Astrocyte (in vitro differentiated cells and primary cell): ENCODE data around the gene ILDR1. TPM values are rescaled to one million over a fixed set of nuclear protein-coding genes. Genes with fewer than 3 reads are reported as not detected.

Source experiments
- DNase-seq: peaks from one replicate; pipeline ENCODE4 v3.0.0-alpha.2; 2010; ENCODE audit warnings: low read depth
- FAIRE-seq: peaks from 2 replicates; lab custom pipeline; 2011; peaks lifted over from hg19 to GRCh38; lab: Jason Lieb, UNC
- H2AFZ ChIP-seq: 2 replicates; pipeline ENCODE4 v1.6.0; 2012; ENCODE audit warnings: low read depth, low read length, inconsistent platforms
- H3K27ac ChIP-seq: 2 replicates; pipeline ENCODE4 v1.5.1; 2011; ENCODE audit warnings: low read depth, low read length, inconsistent platforms
- H3K27me3 ChIP-seq: 2 replicates; pipeline ENCODE4 v1.6.0; 2011; ENCODE audit warnings: low read length, inconsistent platforms; ENCODE audit not compliant: insufficient read depth
- H3K36me3 ChIP-seq: 2 replicates; pipeline ENCODE4 v1.5.1; 2011; ENCODE audit warnings: low read length, inconsistent platforms; ENCODE audit not compliant: insufficient read depth
- H3K4me1 ChIP-seq: 2 replicates; pipeline ENCODE4 v1.5.1; 2011; ENCODE audit warnings: low read length, inconsistent platforms; ENCODE audit not compliant: insufficient read depth
- H3K4me2 ChIP-seq: 2 replicates; pipeline ENCODE4 v1.6.0; 2012; ENCODE audit warnings: low read length, inconsistent platforms
- H3K4me3 ChIP-seq: 2 replicates; pipeline ENCODE4 v1.5.1; 2011; ENCODE audit warnings: low read depth, mild to moderate bottlenecking, low read length, inconsistent platforms; ENCODE audit not compliant: insufficient read depth
- H3K79me2 ChIP-seq: 2 replicates; pipeline ENCODE4 v1.6.0; 2012; ENCODE audit warnings: mild to moderate bottlenecking, low read length, inconsistent platforms; ENCODE audit not compliant: insufficient read depth
- H3K9ac ChIP-seq: 2 replicates; pipeline ENCODE4 v1.6.0; 2012; ENCODE audit warnings: mild to moderate bottlenecking, low read length, inconsistent platforms
- H3K9me3 ChIP-seq: 2 replicates; pipeline ENCODE4 v1.5.1; 2012; ENCODE audit warnings: low read depth, mild to moderate bottlenecking, low read length, inconsistent platforms; ENCODE audit not compliant: insufficient read depth
- H4K20me1 ChIP-seq: 2 replicates; pipeline ENCODE4 v1.6.0; 2012; ENCODE audit warnings: low read length, inconsistent platforms; ENCODE audit not compliant: insufficient read depth
- H3K27ac Mint-ChIP-seq: one replicate; pipeline ENCODE4 v1.8.0; 2021; ENCODE audit warnings: mild to moderate bottlenecking, mixed read lengths; ENCODE audit not compliant: unreplicated experiment
- H3K27me3 Mint-ChIP-seq: one replicate; pipeline ENCODE4 v1.8.0; 2021; ENCODE audit warnings: low read depth, mixed read lengths; ENCODE audit not compliant: unreplicated experiment
- H3K36me3 Mint-ChIP-seq: one replicate; pipeline ENCODE4 v1.8.0; 2021; ENCODE audit warnings: low read depth, mixed read lengths; ENCODE audit not compliant: unreplicated experiment
- H3K4me1 Mint-ChIP-seq: one replicate; pipeline ENCODE4 v1.8.0; 2021; ENCODE audit warnings: low read depth, mixed read lengths; ENCODE audit not compliant: unreplicated experiment
- H3K4me3 Mint-ChIP-seq: one replicate; pipeline ENCODE4 v1.8.0; 2021; ENCODE audit warnings: mild to moderate bottlenecking, moderate library complexity, mixed read lengths; ENCODE audit not compliant: unreplicated experiment
- H3K9me3 Mint-ChIP-seq: one replicate; pipeline ENCODE4 v1.8.0; 2021; ENCODE audit warnings: mild to moderate bottlenecking, mixed read lengths; ENCODE audit not compliant: unreplicated experiment
- EZH2 ChIP-seq: IDR thresholded peaks from 2 replicates; pipeline ENCODE4 v1.6.1; 2012; ENCODE audit warnings: mild to moderate bottlenecking, low read length, inconsistent platforms; ENCODE audit not compliant: insufficient read depth
- total RNA-seq: library from RNA; stranded (reverse); gene quantifications from 2 replicates; pipeline ENCODE4 v1.2.1, GENCODE V29; 2021
- TF ChIP-seq, protein P1 (sequence below): IDR thresholded peaks from 2 replicates; pipeline ENCODE4 v1.5.1; 2011; ENCODE audit warnings: low read depth, mild to moderate bottlenecking, inconsistent platforms, low read length, moderate library complexity; ENCODE audit not compliant: insufficient read depth

Gene ILDR1
- total RNA-seq, 1 donor from 2014 or later: not detected

DNA sequence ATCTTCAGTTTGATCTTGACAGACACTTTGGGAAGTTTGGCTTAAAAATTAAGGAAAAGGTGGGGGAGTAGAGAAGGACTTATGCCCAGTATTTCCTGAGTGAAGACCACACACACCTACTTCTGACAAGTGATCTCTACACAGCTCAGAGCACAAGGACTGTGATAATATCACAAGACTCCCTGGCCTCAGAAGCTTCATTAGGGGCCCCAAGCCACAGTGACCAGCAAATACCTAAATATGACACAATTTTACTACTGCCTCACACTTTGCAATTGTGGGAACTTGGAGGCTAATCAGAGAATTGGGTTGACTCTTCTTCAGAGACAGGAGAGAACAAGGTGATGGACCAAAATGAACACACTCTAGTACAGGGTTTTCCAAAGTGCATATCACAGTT lies 2.6 kb downstream of the ILDR1 start:
- Mint-ChIP-seq H3K27me3 (peaks cover 27% of the 10 kb centered on the region), H3K4me3 (no peak overlapping the region), H3K4me1 (no peaks in the 10 kb centered on the region), H3K9me3 (peaks cover 3% of the 10 kb centered on the region), H3K27ac (no peak overlapping the region), H3K36me3 (no peaks in the 10 kb centered on the region)
- no peaks in the 10 kb centered on the region for H3K4me1 ChIP-seq
- no peak overlapping the region for H3K4me3 ChIP-seq
- H3K9ac ChIP-seq: no peak overlapping the region
- H3K9me3 ChIP-seq: no peaks in the 10 kb centered on the region
- H3K4me2 ChIP-seq: no peak overlapping the region
- no peaks in the 10 kb centered on the region for H3K27me3 ChIP-seq
- TF ChIP-seq, protein P1, sequence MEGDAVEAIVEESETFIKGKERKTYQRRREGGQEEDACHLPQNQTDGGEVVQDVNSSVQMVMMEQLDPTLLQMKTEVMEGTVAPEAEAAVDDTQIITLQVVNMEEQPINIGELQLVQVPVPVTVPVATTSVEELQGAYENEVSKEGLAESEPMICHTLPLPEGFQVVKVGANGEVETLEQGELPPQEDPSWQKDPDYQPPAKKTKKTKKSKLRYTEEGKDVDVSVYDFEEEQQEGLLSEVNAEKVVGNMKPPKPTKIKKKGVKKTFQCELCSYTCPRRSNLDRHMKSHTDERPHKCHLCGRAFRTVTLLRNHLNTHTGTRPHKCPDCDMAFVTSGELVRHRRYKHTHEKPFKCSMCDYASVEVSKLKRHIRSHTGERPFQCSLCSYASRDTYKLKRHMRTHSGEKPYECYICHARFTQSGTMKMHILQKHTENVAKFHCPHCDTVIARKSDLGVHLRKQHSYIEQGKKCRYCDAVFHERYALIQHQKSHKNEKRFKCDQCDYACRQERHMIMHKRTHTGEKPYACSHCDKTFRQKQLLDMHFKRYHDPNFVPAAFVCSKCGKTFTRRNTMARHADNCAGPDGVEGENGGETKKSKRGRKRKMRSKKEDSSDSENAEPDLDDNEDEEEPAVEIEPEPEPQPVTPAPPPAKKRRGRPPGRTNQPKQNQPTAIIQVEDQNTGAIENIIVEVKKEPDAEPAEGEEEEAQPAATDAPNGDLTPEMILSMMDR: no peak
- no peak for TF ChIP-seq EZH2
- no peak overlapping the region for H2AFZ ChIP-seq
- no peaks in the 10 kb centered on the region for H3K79me2 ChIP-seq
- H3K36me3 ChIP-seq: no peaks in the 10 kb centered on the region
- DNase-seq: no peak
- no peaks in the 10 kb centered on the region for H4K20me1 ChIP-seq
- FAIRE-seq: no peak
- no peak overlapping the region for H3K27ac ChIP-seq

DNA sequence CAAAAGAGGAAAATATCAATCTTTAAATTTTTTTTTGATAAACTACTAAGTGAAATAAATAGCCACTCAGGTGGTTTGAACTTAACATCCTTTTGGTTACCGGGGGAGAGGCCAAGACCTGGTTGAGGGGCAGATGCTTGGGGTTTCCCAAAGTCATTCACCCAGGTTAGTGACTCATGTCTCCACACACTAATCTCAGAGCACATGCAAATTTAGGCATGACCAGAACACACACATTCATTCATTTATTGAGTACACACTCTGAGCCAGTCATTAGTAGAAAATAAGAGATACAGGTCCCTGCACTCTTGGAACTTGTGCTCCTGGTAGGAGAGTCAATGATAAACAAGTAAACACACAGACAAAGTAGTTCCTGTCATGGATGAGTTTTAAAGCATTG lies 7.3 kb downstream of the ILDR1 start:
- H3K4me3 Mint-ChIP-seq: no peak overlapping the region
- Histone ChIP-seq H3K4me1 (no peaks in the 10 kb centered on the region), H3K36me3 (no peaks in the 10 kb centered on the region), H3K4me2 (no peak overlapping the region), H2AFZ (no peak overlapping the region), H3K4me3 (no peak overlapping the region), H4K20me1 (no peaks in the 10 kb centered on the region), H3K9ac (no peak overlapping the region), H3K27ac (no peak overlapping the region), H3K9me3 (no peaks in the 10 kb centered on the region), H3K79me2 (no peaks in the 10 kb centered on the region), H3K27me3 (peaks cover 6% of the 10 kb centered on the region)
- H3K4me1 Mint-ChIP-seq: no peaks in the 10 kb centered on the region
- peaks cover 3% of the 10 kb centered on the region for H3K9me3 Mint-ChIP-seq
- H3K36me3 Mint-ChIP-seq: no peaks in the 10 kb centered on the region
- DNase-seq: no peak
- no peak overlapping the region for H3K27ac Mint-ChIP-seq
- peaks cover 15% of the 10 kb centered on the region for H3K27me3 Mint-ChIP-seq
- no peak for FAIRE-seq
- TF ChIP-seq, protein P1: no peak
- no peak for TF ChIP-seq EZH2

DNA sequence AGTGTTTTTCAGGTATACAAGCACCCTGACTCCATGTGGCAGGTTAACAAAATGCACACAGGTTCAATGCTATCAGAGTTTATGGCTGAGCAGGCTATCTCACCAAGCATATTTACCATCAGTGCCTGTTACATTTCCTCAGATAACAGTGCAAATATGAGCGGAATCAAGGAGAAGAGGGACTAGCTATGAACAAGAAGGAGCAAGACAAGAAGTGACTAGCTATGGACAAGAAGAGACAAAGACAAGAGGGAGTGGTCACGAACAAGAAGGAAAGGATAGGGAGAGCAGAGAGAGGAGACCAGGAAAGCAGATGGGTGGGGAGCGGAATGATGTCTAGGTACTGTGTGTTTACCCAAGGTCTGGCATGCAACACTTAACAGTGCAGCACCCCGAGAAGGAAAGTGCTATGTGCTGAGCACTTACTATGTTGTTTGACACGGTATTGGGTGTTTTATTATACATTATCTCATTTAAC lies 8.6 kb downstream of the ILDR1 start:
- H3K4me1 Mint-ChIP-seq: no peaks in the 10 kb centered on the region
- H3K36me3 ChIP-seq: no peaks in the 10 kb centered on the region
- no peak overlapping the region for H3K27ac ChIP-seq
- no peak overlapping the region for H3K4me2 ChIP-seq
- peaks cover 7% of the 10 kb centered on the region for H3K27me3 ChIP-seq
- DNase-seq: no peak
- H3K9me3 ChIP-seq: no peaks in the 10 kb centered on the region
- H3K9ac ChIP-seq: no peak overlapping the region
- H3K79me2 ChIP-seq: no peaks in the 10 kb centered on the region
- H2AFZ ChIP-seq: no peak overlapping the region
- no peak overlapping the region for H3K4me3 ChIP-seq
- H4K20me1 ChIP-seq: no peaks in the 10 kb centered on the region
- H3K27me3 Mint-ChIP-seq: peaks cover 9% of the 10 kb centered on the region
- no peaks in the 10 kb centered on the region for H3K36me3 Mint-ChIP-seq
- H3K4me3 Mint-ChIP-seq: no peak overlapping the region
- no peak for TF ChIP-seq EZH2
- TF ChIP-seq, protein P1: no peak
- H3K27ac Mint-ChIP-seq: no peak overlapping the region
- peaks cover 3% of the 10 kb centered on the region for H3K9me3 Mint-ChIP-seq
- H3K4me1 ChIP-seq: no peaks in the 10 kb centered on the region
- no peak for FAIRE-seq
